BLaER1 treated with 17β-estradiol and CSF1 and Interleukin-3, amounts not matched to agents 10 nM and 100 nM (cell line): Measurements from ENCODE around the gene ISYNA1.

Experiments
- H3K27ac ChIP-seq, 11 experiments: shearing (Covaris generic); formaldehyde crosslinking; 2 replicates each; pipeline ENCODE4 v1.8.1; 2022
- H3K27me3 ChIP-seq, 11 experiments: shearing (Covaris generic); formaldehyde crosslinking; 2 replicates each; pipeline ENCODE4 v1.8.1; 2022
- H3K36me3 ChIP-seq, 11 experiments: shearing (Covaris generic); formaldehyde crosslinking; 2 replicates each; pipeline ENCODE4 v1.8.1; 2022
- H3K4me1 ChIP-seq, 10 experiments: shearing (Covaris generic); formaldehyde crosslinking; 2 replicates each; pipeline ENCODE4 v1.8.1; 2022
- H3K4me2 ChIP-seq, 11 experiments: shearing (Covaris generic); formaldehyde crosslinking; 2 replicates each; pipeline ENCODE4 v1.8.1; 2022
- H3K4me3 ChIP-seq, 10 experiments: shearing (Covaris generic); formaldehyde crosslinking; 2 replicates each; pipeline ENCODE4 v1.8.1; 2022
- H3K9ac ChIP-seq, 11 experiments: shearing (Covaris generic); formaldehyde crosslinking; 2 replicates each; pipeline ENCODE4 v1.8.1; 2022
- H3K9me3 ChIP-seq, 11 experiments: shearing (Covaris generic); formaldehyde crosslinking; replicated peaks in 1 of 11; 2 replicates each; pipeline ENCODE4 v1.8.1; 2022
- H4K20me1 ChIP-seq, 11 experiments: shearing (Covaris generic); formaldehyde crosslinking; 2 replicates each; pipeline ENCODE4 v1.8.1; 2022
- Cebpa-rat ChIP-seq, 11 experiments: shearing (Covaris generic); IDR thresholded peaks; 2 replicates each; pipeline ENCODE4 v1.8.1; 2022

ISYNA1 gene

DNA sequence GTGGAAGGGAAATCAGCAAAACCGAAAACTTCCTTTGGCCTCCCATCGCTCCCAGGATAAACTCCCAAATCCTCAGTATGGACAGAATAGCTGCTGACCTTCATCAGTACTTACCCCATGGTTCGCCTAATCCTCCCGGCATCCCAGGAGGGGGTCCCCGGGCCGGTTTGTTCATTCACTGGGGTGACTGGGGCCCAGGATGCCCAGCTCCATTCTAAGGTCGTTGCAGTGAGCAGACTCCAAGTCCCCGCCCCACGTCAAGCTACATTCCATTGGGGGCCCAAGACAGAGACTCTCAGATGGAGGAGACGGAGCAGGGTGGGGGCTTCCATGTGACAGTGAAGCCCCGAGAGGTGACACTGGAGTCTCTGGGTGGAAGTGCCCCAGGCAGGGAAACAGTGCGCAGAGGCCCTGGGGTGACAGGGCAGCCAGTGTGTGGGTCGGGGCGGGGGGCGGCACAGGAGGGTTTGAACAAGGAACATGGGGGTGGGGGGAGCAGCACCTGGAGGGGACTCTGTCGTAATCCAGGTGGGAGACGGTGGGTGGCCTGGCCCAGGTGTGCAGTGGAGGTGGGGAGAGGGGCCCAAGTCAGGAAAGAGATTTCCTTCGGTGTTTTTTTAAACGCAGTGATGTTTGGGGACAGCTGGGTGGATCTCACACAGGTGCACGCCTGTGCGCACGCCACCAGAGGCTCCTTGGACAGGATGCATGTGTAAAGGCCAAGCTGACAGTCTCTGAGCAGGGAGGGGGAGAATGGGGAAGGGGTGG lies 13.6 kb downstream of the ISYNA1 start:
- peaks cover 87 to 93% (median 89%) of the 10 kb centered on the region in 10 experiments for H3K4me1 ChIP-seq
- peak overlapping the region in 6 of 11 experiments; percentile 1 to 92 (median 28); a peak in 5 of 22 replicates for H3K27ac ChIP-seq
- H3K27me3 ChIP-seq, result no peaks in the 10 kb centered on the region
- H3K36me3 ChIP-seq, result peaks cover 0 to 23% (median 0%) of the 10 kb centered on the region in 11 experiments; a peak in 7 of 22 replicates
- no peak for TF ChIP-seq Cebpa-rat (IDR thresholded peaks at IDR 0.05)
- peak overlapping the region; percentile 46 to 95 (median 60); a peak in 21 of 22 replicates for H3K9ac ChIP-seq
- H3K9me3 ChIP-seq, result no peaks in the 10 kb centered on the region
- H3K4me3 ChIP-seq, result peak overlapping the region in 2 of 10 experiments; percentile 25 to 38; a peak in 2 of 20 replicates
- H3K4me2 ChIP-seq, result peak overlapping the region; percentile 91 to 98 (median 95)
- peaks cover 74 to 93% (median 83%) of the 10 kb centered on the region in 11 experiments for H4K20me1 ChIP-seq

DNA sequence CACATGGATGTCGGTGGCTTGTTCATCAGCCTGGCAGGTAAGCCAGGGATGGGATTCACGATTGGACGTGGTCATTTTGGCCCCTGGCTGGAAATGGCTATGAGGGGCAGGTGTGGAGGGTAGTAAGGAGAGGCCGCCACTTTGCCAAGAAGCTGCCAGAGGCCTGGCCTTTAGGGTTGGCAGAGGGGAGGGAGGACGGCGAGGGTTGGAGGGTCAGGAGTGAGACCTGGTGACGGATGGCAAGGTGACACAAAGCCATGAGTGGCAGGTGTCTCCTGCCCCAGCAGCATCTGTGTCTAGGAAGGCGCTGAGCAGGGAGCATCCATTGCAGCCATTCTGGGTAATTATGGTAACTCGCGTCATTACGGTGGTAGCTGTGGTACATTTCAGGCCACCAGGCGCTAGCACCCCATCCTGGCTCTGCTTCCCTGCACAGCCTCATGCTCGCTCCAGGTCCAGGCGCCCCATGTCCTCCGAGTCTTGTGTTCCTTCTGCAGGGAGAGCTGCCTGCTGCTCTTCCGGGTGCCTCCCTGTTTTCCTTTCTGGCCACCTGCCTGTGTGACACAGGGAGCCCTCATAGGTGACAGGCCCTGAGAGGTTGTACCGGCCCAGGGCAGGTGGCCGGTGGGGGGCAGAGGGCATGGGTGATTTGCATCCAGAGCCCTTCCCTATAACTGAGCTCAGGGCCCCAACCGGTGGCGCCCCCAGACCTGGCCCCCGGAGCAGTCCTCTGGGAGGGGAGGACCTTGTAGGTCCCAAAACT lies 14.5 kb downstream of the ISYNA1 start:
- H3K36me3 ChIP-seq, result peaks cover 0 to 23% (median 0%) of the 10 kb centered on the region in 11 experiments; a peak in 7 of 22 replicates
- H3K9me3 ChIP-seq, result no peaks in the 10 kb centered on the region
- H3K4me1 ChIP-seq, result peaks cover 85 to 94% (median 90%) of the 10 kb centered on the region in 10 experiments
- H4K20me1 ChIP-seq, result peaks cover 72 to 87% (median 78%) of the 10 kb centered on the region in 11 experiments
- H3K4me3 ChIP-seq, result peak overlapping the region in 6 of 10 experiments; percentile 12 to 42 (median 24); a peak in 9 of 20 replicates
- H3K9ac ChIP-seq, result peak overlapping the region; percentile 46 to 95 (median 60); a peak in 21 of 22 replicates
- peak overlapping the region in 7 of 11 experiments; percentile 1 to 92 (median 25); a peak in 9 of 22 replicates for H3K27ac ChIP-seq
- no peak for TF ChIP-seq Cebpa-rat (IDR thresholded peaks at IDR 0.05)
- peak overlapping the region; percentile 91 to 98 (median 95) for H3K4me2 ChIP-seq
- H3K27me3 ChIP-seq, result no peaks in the 10 kb centered on the region

GRCh38 chr19:18422530-18423191 lies 15.3 kb downstream of the ISYNA1 start:
- Histone ChIP-seq H3K9ac (peak overlapping the region in 10 of 11 experiments; percentile 37 to 95 (median 54); a peak in 18 of 22 replicates), H3K27ac (peak overlapping the region in 5 of 11 experiments; percentile 2 to 92 (median 11); a peak in 4 of 22 replicates)

DNA sequence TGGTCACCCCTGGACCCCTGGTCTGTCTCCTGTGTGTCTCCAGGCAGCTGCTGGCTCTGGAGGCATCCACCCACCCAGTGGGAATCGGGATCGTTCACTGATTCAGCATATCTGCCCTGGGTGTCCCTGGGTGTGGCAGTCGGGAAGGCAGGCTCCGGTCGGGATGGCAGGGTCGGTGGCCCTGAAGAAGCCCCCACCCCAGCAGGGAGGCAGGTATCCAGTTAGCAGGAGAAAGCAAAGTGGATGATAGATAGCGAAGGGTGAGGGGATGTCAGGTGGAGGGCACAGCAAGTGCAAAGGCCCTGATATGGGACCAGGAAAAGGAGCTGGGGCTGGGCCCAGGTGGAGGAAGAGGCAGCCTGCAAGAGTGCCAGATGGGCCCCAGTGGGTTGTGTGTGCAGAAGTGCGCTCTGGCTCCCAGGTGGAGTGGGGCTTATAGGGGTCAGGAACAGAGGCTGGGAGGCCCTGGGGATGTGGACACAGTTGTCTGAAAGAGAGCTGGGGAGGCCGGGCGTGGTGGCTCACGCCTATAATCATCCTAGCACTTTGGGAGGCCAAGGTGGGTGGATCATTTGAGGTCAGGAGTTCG lies 16.5 kb downstream of the ISYNA1 start:
- Histone ChIP-seq H3K4me2 (peak overlapping the region; percentile 91 to 98 (median 95)), H3K36me3 (peaks cover 0 to 14% (median 0%) of the 10 kb centered on the region in 11 experiments; a peak in 6 of 22 replicates), H3K27ac (peak overlapping the region in 1 of 11 experiments; percentile 92; a peak in 2 of 22 replicates), H4K20me1 (peaks cover 56 to 67% (median 62%) of the 10 kb centered on the region in 11 experiments), H3K4me1 (peaks cover 75 to 94% (median 89%) of the 10 kb centered on the region in 10 experiments), H3K9me3 (no peaks in the 10 kb centered on the region), H3K9ac (peak overlapping the region; percentile 82 to 98 (median 92); a peak in 20 of 22 replicates), H3K4me3 (peak overlapping the region in 8 of 10 experiments; percentile 82 to 98 (median 96); a peak in 11 of 20 replicates), H3K27me3 (no peaks in the 10 kb centered on the region)
- TF ChIP-seq Cebpa-rat (IDR thresholded peaks at IDR 0.05), result no peak

More at GRCh38 chr19:18422530-18423191, 15.3 kb downstream of the ISYNA1 start:
- TF ChIP-seq Cebpa-rat (IDR thresholded peaks at IDR 0.05), result no peak
- H3K4me2 ChIP-seq, result peak overlapping the region; percentile 91 to 98 (median 95)
- peaks cover 68 to 79% (median 74%) of the 10 kb centered on the region in 11 experiments for H4K20me1 ChIP-seq
- H3K27me3 ChIP-seq, result no peaks in the 10 kb centered on the region
- peaks cover 84 to 94% (median 90%) of the 10 kb centered on the region in 10 experiments for H3K4me1 ChIP-seq
- peak overlapping the region in 6 of 10 experiments; percentile 1 to 98 (median 16); a peak in 5 of 20 replicates for H3K4me3 ChIP-seq
- no peaks in the 10 kb centered on the region for H3K9me3 ChIP-seq
- H3K36me3 ChIP-seq, result peaks cover 0 to 23% (median 0%) of the 10 kb centered on the region in 11 experiments; a peak in 7 of 22 replicates

DNA sequence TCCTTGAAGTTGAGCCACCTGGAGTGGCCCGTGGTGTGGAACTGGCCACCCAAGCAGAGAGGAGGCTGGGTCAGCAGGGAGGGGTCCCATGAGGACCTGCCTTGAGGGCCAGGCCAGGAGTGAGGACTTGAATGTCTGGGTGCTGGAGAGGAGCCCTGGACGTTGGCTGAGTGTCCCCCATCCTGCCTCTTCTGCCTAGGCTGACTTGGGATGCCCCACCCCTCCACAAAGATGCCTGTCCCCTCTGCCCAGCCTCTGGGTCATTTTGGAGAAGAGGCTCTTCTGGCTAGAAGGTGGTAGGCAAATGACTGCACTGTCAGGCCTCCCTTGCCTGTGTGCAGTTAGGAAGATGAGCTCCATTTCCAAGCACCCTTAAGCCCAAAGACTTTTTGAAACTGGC lies 17.0 kb downstream of the ISYNA1 start:
- Histone ChIP-seq H3K4me3 (peak overlapping the region; percentile 77 to 98 (median 94)), H3K27me3 (no peaks in the 10 kb centered on the region), H3K36me3 (peaks cover 0 to 14% (median 0%) of the 10 kb centered on the region in 11 experiments; a peak in 6 of 22 replicates), H4K20me1 (peaks cover 51 to 62% (median 57%) of the 10 kb centered on the region in 11 experiments), H3K9ac (peak overlapping the region; percentile 82 to 98 (median 92)), H3K4me2 (peak overlapping the region; percentile 91 to 98 (median 95)), H3K4me1 (peaks cover 75 to 94% (median 89%) of the 10 kb centered on the region in 10 experiments), H3K9me3 (no peaks in the 10 kb centered on the region), H3K27ac (peak overlapping the region in 9 of 11 experiments; percentile 84 to 100 (median 95); a peak in 15 of 22 replicates)
- TF ChIP-seq Cebpa-rat (IDR thresholded peaks at IDR 0.05), result no peak

GRCh38 chr19:18419699-18420460 lies 18.1 kb downstream of the ISYNA1 start:
- H3K4me3 ChIP-seq, result peak overlapping the region; percentile 77 to 98 (median 94)
- H4K20me1 ChIP-seq, result peaks cover 41 to 51% (median 47%) of the 10 kb centered on the region in 11 experiments
- no peaks in the 10 kb centered on the region for H3K9me3 ChIP-seq
- peaks cover 0 to 14% (median 0%) of the 10 kb centered on the region in 11 experiments; a peak in 6 of 22 replicates for H3K36me3 ChIP-seq
- no peaks in the 10 kb centered on the region for H3K27me3 ChIP-seq
- H3K27ac ChIP-seq, result peak overlapping the region; percentile 84 to 100 (median 95)
- peak overlapping the region; percentile 91 to 98 (median 95) for H3K4me2 ChIP-seq
- H3K9ac ChIP-seq, result peak overlapping the region; percentile 82 to 98 (median 92)
- no peak for TF ChIP-seq Cebpa-rat (IDR thresholded peaks at IDR 0.05)
- H3K4me1 ChIP-seq, result peaks cover 76 to 94% (median 89%) of the 10 kb centered on the region in 10 experiments

DNA sequence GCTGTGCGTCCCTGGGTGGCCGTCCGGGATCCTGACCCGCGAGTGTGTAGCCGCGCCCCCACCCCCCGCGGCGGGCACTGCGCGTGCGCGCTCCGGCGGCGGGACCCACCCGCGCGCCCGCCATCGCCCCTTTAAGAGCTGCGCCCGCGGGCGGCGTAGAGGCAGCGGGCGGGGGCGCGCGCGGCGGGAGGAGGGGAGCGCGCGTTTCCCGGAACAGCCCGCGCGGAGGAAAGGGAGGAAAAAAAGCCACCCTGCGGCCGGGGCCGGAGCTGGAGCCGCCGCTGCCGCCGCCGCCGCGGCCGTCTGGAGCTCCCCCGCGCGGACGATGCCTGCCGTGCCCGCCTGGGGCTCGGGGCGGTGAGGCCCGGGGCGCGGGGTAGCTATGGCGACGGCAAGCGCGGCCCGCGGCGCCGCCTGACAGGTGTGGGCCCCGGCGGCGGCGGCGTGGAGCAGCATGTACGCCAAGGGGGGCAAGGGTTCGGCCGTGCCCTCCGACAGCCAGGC lies 18.7 kb downstream of the ISYNA1 start, which contains the start of gene SSBP4:
Gene SSBP4, plus strand, starts transcription at position 204 of the 504 bp plus-strand sequence. Its CDS starts 251 bp downstream, at position 455.
- Histone ChIP-seq H3K36me3 (peaks cover 0 to 14% (median 0%) of the 10 kb centered on the region in 11 experiments; a peak in 6 of 22 replicates), H3K9ac (peak within 1 kb of the TSS; percentile 82 to 98 (median 92)), H3K4me1 (peaks cover 77 to 94% (median 90%) of the 10 kb centered on the region in 10 experiments)

More for the DNA sequence above, 18.7 kb downstream of the ISYNA1 start, which contains the start of gene SSBP4:
- H3K4me2 ChIP-seq, result peak within 1 kb of the TSS; percentile 91 to 98 (median 95)
- H4K20me1 ChIP-seq, result peaks cover 38 to 46% (median 42%) of the 10 kb centered on the region in 11 experiments
- no peak for TF ChIP-seq Cebpa-rat (IDR thresholded peaks at IDR 0.05)
- H3K27ac ChIP-seq, result peak within 1 kb of the TSS; percentile 88 to 100 (median 95)
- no peaks in the 10 kb centered on the region for H3K9me3 ChIP-seq
- H3K4me3 ChIP-seq, result peak within 1 kb of the TSS; percentile 77 to 98 (median 94)
- H3K27me3 ChIP-seq, result no peaks in the 10 kb centered on the region
